Brain microvascular endothelial cell (primary cell): Measurements from ENCODE around the gene LTBP1.
A peak's percentile ranks its signal among the peaks of the same experiment; 100 is the strongest.

Source experiments
- DNase-seq: peaks from one replicate; pipeline ENCODE4 v3.0.0-alpha.2; 2020
- H3K27ac ChIP-seq: fragments of 250-450 bp; sonication (Bioruptor Pico); 2 replicates; pipeline ENCODE4 v1.5.1; 2020; ENCODE audit warnings: mild to moderate bottlenecking, moderate library complexity
- H3K27me3 ChIP-seq: fragments of 250-450 bp; sonication (Bioruptor Pico); replicated peaks from 2 replicates; pipeline ENCODE4 v1.5.1; 2020; ENCODE audit warnings: mild to moderate bottlenecking
- H3K36me3 ChIP-seq: fragments of 250-450 bp; sonication (Bioruptor Pico); replicated peaks from 2 replicates; pipeline ENCODE4 v1.5.1; 2020; ENCODE audit warnings: mild to moderate bottlenecking
- H3K4me3 ChIP-seq: 2 replicates; pipeline ENCODE4 v1.5.1; 2011; ENCODE audit warnings: low read depth, mild to moderate bottlenecking, control low read depth, low read length, moderate library complexity
- in situ Hi-C: cut with HindIII; loops from 2 replicates; pipeline ENCODE4 v1.10.0; 2017; ENCODE audit warnings: low sequenced_read_pairs, low pct_ligation_motif_present
- TF ChIP-seq, protein P1 (sequence below): IDR thresholded peaks from 2 replicates; pipeline ENCODE4 v1.5.1; 2011; ENCODE audit warnings: low read depth, mild to moderate bottlenecking, moderate library complexity, low read length, control low read depth, inconsistent platforms; ENCODE audit errors: missing control alignments

LTBP1 gene

GRCh38 chr2:33212151-33212550 lies 265.4 kb downstream of the LTBP1 start:
- peak; percentile 95 for DNase-seq
- no peak overlapping the region for H3K4me3 ChIP-seq
- in situ Hi-C loops = no loop called here
- H3K27ac ChIP-seq = peak overlapping the region; percentile 98
- peaks cover 28% of the 10 kb centered on the region for H3K36me3 ChIP-seq
- TF ChIP-seq, protein P1, sequence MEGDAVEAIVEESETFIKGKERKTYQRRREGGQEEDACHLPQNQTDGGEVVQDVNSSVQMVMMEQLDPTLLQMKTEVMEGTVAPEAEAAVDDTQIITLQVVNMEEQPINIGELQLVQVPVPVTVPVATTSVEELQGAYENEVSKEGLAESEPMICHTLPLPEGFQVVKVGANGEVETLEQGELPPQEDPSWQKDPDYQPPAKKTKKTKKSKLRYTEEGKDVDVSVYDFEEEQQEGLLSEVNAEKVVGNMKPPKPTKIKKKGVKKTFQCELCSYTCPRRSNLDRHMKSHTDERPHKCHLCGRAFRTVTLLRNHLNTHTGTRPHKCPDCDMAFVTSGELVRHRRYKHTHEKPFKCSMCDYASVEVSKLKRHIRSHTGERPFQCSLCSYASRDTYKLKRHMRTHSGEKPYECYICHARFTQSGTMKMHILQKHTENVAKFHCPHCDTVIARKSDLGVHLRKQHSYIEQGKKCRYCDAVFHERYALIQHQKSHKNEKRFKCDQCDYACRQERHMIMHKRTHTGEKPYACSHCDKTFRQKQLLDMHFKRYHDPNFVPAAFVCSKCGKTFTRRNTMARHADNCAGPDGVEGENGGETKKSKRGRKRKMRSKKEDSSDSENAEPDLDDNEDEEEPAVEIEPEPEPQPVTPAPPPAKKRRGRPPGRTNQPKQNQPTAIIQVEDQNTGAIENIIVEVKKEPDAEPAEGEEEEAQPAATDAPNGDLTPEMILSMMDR = no peak
- H3K27me3 ChIP-seq = no peaks in the 10 kb centered on the region

GRCh38 chr2:33213244-33213643 lies 266.5 kb downstream of the LTBP1 start:
- Histone ChIP-seq H3K27me3 (no peaks in the 10 kb centered on the region), H3K4me3 (no peak overlapping the region), H3K27ac (peak overlapping the region; percentile 98), H3K36me3 (peaks cover 32% of the 10 kb centered on the region)
- TF ChIP-seq, protein P1 = no peak
- DNase-seq = no peak
- in situ Hi-C loops = no loop called here

DNA sequence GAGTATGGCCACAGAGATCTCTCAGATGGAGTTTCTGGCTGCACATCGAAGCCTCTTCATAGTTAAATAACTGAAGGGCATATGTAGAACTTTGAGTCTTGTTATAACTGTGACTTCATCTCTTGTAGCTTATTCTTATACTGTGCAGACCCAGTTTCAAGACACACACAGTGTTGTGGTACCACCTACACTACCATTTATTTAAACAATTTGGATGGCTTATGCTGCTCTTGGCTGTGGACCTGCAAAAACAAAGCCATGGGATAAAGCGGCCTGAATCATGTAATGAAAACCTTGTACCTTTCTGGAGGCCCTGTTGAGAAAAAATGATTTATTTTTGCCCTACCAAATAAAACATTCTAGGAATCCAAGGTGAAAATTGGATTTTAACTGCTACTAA lies 266.9 kb downstream of the LTBP1 start:
- Histone ChIP-seq H3K27ac (peak overlapping the region; percentile 98), H3K4me3 (no peak overlapping the region), H3K36me3 (peaks cover 35% of the 10 kb centered on the region), H3K27me3 (no peaks in the 10 kb centered on the region)
- in situ Hi-C loops = no loop called here
- TF ChIP-seq, protein P1 = no peak
- peak; percentile 39 for DNase-seq

GRCh38 chr2:33214436-33214835 lies 267.7 kb downstream of the LTBP1 start:
- no peaks in the 10 kb centered on the region for H3K27me3 ChIP-seq
- in situ Hi-C loops = no loop called here
- peaks cover 40% of the 10 kb centered on the region for H3K36me3 ChIP-seq
- H3K4me3 ChIP-seq = no peak overlapping the region
- TF ChIP-seq, protein P1 = no peak
- DNase-seq = peak; percentile 97
- peak overlapping the region; percentile 98 for H3K27ac ChIP-seq

GRCh38 chr2:33214857-33215256 lies 268.1 kb downstream of the LTBP1 start:
- Histone ChIP-seq H3K36me3 (peaks cover 40% of the 10 kb centered on the region), H3K4me3 (no peak overlapping the region), H3K27ac (peak overlapping the region; percentile 98), H3K27me3 (no peaks in the 10 kb centered on the region)
- in situ Hi-C loops = no loop called here
- DNase-seq = no peak
- TF ChIP-seq, protein P1 = no peak

DNA sequence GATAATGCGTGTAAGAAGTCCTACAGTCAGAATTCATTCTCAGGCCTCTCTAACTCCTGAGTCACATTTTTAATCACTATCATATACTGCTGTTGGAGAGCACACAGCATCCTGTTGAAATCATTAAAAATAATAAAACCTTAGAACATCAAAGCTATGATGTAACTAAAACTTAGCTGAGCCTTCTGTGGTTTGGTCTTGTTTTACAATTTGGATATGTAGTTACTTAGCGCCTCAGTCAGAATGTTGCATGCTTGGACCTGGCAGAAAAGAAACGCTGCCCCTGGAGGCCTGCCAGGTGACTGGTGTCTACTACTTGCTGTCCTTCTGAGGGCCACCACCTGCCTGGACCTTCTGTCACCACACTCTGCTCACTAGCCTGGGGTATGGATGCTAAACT lies 268.5 kb downstream of the LTBP1 start:
- Histone ChIP-seq H3K36me3 (peaks cover 40% of the 10 kb centered on the region), H3K27ac (peak overlapping the region; percentile 98), H3K27me3 (no peaks in the 10 kb centered on the region), H3K4me3 (no peak overlapping the region)
- in situ Hi-C loops = no loop called here
- TF ChIP-seq, protein P1 = peak; percentile 21
- DNase-seq = peak; percentile 90
